Right hindlimb (tissue), 1 donor: Measurements from ENCODE around the gene USP15.
"Not testable (repeated sequence)": the region's sequence is repeated elsewhere in the genome, so short reads cannot be mapped to it uniquely, and the experiment has no call there.

Experiments used
- DNase-seq: peaks from one replicate; pipeline ENCODE4 v3.0.0-alpha.2; 2018

Gene USP15

GRCh38 chr12:62463252-62463651 is 203.0 kb downstream of the USP15 start:
- not testable (repeated sequence) for DNase-seq
